EL (cell line): Measurements from ENCODE around the gene CDK14.
"Not testable (repeated sequence)": the region's sequence is repeated elsewhere in the genome, so short reads cannot be mapped to it uniquely, and the experiment has no call there.

Experiments
- DNase-seq: peaks from one replicate; pipeline ENCODE4 v3.0.0-alpha.2; 2016

The CDK14 gene

DNA sequence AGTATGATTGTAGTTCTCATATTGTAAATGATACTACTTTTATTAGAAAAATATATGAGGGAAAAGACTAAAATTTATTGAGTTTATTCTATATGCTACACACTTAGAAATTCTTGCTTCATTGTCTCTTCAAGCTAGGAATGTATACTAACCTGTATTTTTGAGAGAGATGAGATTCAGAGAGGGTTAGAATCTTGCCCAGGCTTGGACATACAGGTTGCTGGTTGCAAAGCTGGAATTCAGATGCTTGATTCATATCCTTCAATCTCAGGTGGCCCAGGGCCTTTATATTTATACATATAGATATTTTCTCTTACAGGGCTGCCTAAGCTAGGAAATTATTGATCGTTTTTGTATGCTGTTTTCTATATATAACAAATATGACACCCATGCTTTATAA is 324.2 kb downstream of the CDK14 start:
- DNase-seq = no peak

DNA sequence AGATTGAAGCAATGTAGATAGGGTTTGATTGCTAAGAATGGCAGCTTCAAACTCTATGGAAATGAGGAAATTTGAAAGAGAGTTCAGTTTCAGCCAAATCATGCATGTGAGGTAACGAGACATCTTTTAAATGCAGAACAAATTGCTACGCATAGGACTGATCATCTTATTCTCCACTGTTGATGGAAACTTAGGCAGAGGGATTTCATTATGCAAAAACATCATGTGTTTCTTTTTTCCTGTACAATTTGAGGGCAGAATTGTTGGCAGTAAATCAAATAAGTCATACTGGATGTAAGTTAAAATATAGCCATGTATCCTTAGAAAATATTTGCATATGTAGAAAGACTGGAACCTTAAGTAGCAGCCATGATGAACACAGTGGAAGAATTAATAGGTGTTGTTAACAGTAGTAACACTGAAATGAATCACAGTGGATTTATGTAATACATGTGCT is 327.4 kb downstream of the CDK14 start:
- DNase-seq = no peak

DNA sequence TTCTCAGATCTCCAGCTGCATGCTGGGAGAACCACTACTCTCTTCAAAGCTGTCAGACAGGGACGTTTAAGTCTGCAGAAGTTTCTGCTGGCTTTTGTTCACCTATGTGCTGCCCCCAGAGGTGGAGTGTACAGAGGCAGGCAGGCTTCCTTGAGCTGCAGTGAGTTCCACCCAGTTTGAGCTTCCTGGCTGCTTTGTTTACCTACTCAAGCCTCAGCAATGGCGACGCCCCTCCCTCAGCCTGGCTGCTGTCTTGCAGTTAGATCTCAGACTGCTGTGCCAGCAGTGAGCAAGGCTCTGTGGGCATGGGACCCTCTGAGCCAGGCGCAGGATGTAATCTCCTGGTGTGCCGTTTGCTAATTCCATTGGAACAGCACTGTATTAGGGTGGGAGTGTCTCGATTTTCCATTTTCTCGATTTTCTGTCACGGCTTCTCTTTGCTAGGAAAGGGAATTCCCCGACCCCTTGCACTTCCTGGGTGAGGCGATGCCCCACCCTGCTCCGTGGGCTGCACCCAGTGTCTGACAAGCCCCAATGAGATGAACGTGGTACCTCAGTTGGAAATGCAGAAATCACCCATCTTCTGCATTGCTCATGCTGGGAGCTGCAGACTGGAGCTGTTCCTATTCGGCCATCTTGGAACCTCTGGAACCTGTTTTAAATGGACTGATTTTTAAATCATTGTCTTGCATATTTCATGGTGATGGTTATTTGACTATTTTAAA is 332.7 kb downstream of the CDK14 start:
- not testable (repeated sequence) for DNase-seq

DNA sequence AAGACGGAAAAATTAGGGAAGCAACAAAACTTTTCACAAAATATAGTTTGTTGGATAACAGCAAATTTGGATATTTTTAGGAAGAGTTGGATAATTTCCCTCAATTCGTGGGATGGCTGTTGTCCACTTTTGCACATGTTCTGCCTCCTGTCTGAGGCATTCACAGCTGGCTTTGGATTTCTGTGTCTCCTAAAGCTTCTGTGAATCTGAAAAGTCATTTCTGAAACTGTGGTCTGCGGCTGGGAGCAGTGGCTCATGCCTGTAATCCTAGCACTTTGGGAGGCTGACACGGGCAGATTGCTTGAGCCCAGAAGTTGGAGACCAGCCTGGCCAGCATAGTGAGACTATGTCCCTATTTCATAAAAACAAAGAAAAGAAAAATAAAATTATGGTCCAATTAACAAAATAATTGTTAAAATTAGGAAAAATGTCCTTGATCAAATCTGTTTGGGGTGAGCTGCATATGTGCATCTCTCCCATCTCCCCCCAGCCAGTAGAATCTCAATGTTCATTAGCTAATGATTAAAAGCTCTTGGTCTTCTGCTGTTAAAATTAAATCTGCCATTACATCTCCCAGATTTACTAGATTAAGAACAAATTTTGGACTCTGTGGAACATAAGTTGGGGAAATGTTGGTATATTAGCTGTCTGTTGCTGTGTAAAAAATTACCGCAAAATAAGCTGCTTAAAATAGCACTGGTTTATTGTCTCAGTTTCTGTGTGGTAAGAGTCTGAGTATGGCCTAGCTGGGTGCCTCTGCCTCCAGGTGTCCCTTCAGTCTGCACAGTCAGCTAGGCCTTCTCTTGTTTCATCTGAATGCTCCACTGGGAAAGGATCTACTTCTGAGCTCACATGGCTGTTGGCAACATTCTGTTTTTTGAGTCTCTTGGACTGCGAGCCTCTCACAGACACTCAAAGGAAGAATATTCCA is 336.1 kb downstream of the CDK14 start:
- no peak for DNase-seq

DNA sequence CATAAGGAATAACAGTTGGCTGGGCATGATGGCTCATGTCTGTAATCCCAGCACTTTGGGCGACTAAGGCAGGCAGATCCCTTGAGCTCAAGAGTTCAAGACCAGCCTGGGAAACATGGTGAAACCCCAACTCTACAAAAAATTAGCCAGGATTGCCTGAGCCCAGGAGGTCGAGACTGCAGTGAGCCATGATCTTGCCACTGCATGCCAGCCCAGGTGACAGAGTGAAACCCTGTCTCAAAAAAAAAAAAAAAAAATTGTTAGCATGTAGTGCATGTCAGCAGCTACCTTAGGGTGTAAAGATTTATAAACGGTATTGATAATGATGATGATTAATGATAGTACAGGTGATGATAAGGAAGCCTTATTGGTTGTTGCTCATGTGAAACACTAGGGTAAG is 336.9 kb downstream of the CDK14 start:
- DNase-seq = no peak

DNA sequence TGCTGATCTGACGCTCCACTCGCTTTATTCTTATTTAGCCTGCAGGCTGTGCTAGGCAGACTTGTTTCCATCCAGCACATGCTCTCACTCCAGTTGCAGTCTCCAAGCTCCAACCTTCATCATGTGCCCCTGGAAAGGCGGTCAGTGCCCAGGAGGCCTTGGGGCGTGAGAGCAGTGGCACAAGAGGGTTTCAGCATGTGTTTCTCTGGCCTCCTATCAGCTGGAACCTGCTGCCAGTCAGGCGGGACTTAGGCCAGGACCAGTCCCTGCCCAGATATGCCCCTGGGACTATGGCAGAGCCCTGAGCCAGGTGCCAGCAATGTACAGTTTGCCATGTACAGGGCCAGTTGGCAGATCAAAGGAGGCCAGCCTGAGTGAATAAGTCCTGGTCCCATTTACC is 337.9 kb downstream of the CDK14 start:
- DNase-seq = no peak

GRCh38 chr7:90938371-90938770 is 342.2 kb downstream of the CDK14 start:
- peak; percentile 10 for DNase-seq

DNA sequence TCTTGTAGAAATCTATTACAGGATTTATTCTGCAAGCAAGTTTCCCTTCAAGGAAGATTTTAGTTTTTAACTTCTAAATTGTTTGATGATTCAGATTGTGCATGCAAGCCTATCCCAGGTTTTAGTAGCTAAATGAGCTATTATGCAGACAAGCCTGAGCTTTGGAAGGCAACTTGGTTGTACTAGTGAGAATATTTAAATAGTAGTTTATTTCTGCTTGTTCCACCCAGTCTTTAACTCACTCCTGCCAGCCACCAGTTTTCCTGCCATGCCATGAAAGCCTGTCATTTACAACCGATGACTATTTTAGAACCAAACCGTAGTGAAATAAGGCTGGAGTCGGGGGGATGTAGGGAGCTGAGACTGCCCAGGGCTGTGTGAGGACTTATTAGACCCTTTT is 343.5 kb downstream of the CDK14 start:
- no peak for DNase-seq

DNA sequence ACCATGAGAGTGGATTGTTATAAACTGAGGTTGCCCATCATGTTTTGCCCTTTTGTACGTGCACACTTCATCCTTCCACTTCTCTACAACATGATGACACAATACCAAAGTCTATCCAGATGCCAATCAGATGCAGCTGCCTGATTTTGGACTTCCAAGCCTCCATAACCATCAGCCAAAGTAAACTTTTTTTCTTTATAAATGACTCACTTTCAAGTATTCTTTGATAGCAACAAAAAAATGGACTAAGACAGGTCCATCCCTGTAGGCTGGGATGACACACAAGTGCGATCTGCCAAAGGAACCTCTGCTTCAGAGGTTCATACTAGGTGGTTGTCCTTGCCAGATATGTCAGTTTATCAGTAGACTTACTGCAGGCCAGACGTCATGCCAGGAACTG is 347.9 kb downstream of the CDK14 start:
- DNase-seq = no peak

GRCh38 chr7:90945104-90945787 is 349.1 kb downstream of the CDK14 start:
- peak; percentile 33 for DNase-seq

DNA sequence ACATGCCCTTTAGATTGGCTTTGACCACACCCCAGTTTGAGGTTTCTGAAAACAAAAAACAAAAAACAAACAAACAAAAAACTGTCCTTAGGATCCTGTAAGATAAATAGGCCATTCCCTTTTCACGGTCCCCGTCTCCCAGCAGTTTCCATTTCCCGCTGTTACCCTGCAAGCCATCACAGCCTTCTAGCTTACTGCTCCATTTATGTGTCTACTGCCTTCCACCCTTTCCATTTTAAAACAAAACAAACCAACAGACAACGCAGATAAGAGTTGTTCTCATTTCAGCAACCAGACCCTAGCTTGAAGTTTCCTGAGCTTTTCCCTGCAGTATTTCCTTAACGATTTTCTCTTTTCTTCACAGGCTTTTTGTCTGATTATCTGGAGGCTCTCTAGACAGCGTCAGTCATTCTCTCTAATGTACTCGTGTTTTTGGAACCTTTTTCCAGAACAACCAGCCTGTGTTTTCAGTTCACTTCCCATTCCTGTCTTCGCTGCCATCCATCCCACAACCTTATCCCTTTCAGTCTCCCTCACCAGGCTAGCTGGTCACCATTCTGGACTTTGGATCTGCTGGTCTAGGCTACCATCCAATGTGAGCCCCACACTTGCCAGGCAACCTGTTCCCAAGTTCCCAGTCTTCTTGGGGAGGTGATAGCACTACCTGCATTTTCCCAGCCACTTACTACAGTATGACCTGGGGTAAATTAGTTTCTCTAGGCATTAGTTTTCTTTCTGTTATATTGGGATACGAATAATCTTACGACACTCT is 350.8 kb downstream of the CDK14 start:
- no peak for DNase-seq

DNA sequence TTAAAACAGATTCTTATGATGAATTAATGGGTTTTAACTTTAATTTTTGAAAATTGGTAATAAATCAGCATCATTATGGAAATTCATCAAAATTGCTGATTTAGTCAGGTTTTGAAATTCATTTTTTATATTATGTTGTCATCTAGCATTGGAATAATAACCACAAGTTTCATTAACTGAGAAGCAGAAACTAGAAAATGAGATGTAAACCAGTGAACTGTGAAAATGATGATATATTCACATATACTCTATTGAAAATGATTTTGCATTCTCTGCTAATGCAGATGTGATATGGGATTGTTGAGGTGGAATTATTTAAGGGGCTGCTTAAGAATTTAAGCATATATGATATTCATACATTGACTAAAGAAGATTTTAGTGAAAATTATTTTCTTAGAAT is 352.0 kb downstream of the CDK14 start:
- DNase-seq = no peak

DNA sequence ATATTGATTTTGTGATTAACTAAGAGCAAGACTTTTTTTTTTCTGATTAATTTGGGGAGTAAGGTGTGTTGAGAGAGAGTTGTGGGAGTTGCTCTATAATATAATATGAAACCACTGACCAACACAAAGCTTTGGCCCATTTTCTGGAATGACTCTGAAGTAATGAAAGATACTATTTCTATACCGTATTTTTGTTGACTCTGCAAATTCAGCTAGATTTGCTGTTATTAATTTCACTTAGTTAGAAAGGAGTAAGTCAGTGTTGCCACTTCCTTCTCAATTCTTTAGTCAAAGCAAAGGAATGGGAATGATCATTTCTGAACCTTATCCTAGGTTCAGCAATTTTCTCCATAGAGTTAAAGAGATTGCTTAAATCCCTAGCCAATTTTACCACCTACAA is 355.1 kb downstream of the CDK14 start:
- no peak for DNase-seq

GRCh38 chr7:90951986-90952954 is 356.1 kb downstream of the CDK14 start:
- DNase-seq = no peak

GRCh38 chr7:90955641-90956207 is 359.6 kb downstream of the CDK14 start:
- DNase-seq = no peak

GRCh38 chr7:90957883-90958282 is 361.8 kb downstream of the CDK14 start:
- no peak for DNase-seq

DNA sequence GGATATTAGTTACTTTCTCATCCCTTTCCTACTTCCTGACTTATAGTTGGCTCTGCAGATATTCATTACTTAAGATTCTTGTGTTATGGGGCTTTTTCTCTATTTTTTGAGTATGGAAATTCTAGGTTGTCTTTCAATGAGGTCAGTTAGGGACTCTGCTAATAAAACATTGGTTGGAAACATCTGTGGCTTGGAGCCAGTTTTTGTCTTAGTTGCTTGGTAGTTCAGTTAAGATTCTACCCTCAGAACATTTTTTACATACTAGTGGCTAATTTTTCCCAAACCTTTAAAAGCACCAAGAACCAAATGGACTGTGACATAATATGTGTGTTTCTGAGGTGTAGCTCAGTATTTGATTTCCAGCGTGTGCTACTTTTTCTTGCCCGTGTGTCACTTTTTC is 362.5 kb downstream of the CDK14 start:
- DNase-seq = peak; percentile 46

GRCh38 chr7:90961037-90961725 is 365.1 kb downstream of the CDK14 start:
- DNase-seq = no peak

DNA sequence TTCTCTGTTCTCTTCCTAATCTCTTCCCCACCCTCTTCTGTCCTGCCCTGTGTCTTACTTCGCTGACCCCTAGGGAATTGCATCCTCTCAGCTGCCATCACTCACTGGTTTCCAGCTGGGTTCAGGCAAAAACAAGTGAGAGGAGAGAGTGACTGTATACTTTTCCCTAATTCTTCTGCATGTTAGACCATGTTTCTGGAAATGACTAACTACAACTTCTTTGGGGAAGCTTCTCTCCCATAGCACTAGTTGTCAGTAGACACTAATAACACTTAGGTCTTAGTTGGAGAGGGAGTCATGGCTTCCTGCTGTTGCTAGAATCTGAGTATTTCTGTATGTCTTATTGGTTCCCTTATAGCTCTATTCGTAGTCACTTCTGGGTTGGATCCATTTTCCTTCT is 369.1 kb downstream of the CDK14 start:
- DNase-seq = no peak

GRCh38 chr7:90966346-90966745 is 370.2 kb downstream of the CDK14 start:
- DNase-seq = no peak
